ENCODE measurements around the gene SLC22A4. TPM values are rescaled to one million over a fixed set of nuclear protein-coding genes. Genes with fewer than 3 reads are reported as not detected.

SLC22A4 gene
- total and polyA plus RNA-seq, 2 of the 8 experiments (the other 6 are each of a cell fraction or from before 2014, with no cell fraction given), result 0.45 to 0.60 TPM

DNA sequence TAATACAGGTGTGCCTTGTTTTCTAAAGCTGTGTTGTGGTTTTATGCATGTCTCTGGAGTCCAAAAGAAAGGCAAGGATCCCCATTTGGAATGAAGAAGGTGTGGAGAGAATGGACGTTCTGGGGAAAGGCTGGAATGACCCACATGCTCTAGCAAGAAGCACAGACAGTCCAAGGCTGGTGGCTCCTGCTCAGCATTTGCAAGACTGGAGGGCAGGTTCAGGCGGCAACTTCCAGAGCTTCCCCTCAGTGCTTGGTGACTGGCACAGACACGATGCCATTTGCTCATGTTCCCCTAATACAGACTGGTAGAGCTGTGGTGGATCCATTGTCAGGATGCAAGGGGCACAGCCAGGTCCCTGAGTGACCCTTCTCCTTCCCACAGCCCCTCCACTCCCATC is 8.2 kb downstream of the SLC22A4 start:
- H4K8ac ChIP-seq (ENCODE audit: extremely low read depth, insufficient read depth, low read length), result no peak overlapping the region
- H2BK12ac ChIP-seq (ENCODE audit: low read depth, low read length), result no peak overlapping the region
- ChIA-PET CTCF (ENCODE audit: partially characterized antibody) (interaction anchor here (1.6 to 1.9 kb wide), 2 partner anchors 20 to 239 kb away, joined by 7 to 8 read pairs; no protein-coding TSS in a partner anchor), POLR2A (ENCODE audit: partially characterized antibody) (interaction anchor here (0.9 to 1.1 kb wide), 3 partner anchors 9 to 52 kb away, joined by 3 read pairs; partner anchors contain the start of gene SLC22A4)
- no peaks in the 10 kb centered on the region for H3K27me3 ChIP-seq (replicated peaks in 1 of 4; ENCODE audit: control insufficient read depth in 3 of 4, extremely low read depth in 1 of 4, insufficient read depth in 3 of 4, low read length in 3 of 4)
- no peaks in the 10 kb centered on the region for H3K9me3 ChIP-seq (ENCODE audit: insufficient read depth in 2 of 2, low read depth in 1 of 2, low read length in 1 of 2)
- H3K79me2 ChIP-seq (ENCODE audit: control insufficient read depth in 1 of 2, insufficient read depth in 2 of 2, low read length in 2 of 2), result no peaks in the 10 kb centered on the region
- no peaks in the 10 kb centered on the region for H3K79me1 ChIP-seq (ENCODE audit: low read depth, low read length)
- no peaks in the 10 kb centered on the region for H4K20me1 ChIP-seq (replicated peaks in 1 of 2; ENCODE audit: control insufficient read depth in 1 of 2, insufficient read depth in 2 of 2, low read length in 2 of 2)
- no peak overlapping the region for H3K27ac ChIP-seq (ENCODE audit: low read depth, low read length)
- no peak overlapping the region for H3K56ac ChIP-seq (replicated peaks; ENCODE audit: insufficient read length, low read depth, low read length)
- H3K36me3 ChIP-seq (ENCODE audit: control insufficient read depth in 2 of 4, insufficient read depth in 4 of 4, low read length in 3 of 4), result no peaks in the 10 kb centered on the region
- no peak for TF ChIP-seq TBP (IDR thresholded peaks at IDR 0.05; ENCODE audit: low read depth, low read length)
- TF ChIP-seq NANOG (IDR thresholded peaks at IDR 0.05; ENCODE audit: insufficient read depth, low read depth, low read length, poor library complexity, severe bottlenecking), result no peak
- no peak for TF ChIP-seq TCF12 (IDR thresholded peaks at IDR 0.05; ENCODE audit: low read depth, low read length)
- no peak for TF ChIP-seq YY1 (IDR thresholded peaks at IDR 0.05; ENCODE audit: low read depth, low read length)
- no peak for TF ChIP-seq EZH2 (IDR thresholded peaks at IDR 0.05; ENCODE audit: low read depth, low read length, severe bottlenecking)
- TF ChIP-seq EP300 (IDR thresholded peaks at IDR 0.05; ENCODE audit: borderline replicate concordance in 1 of 2, low read depth in 2 of 2, low read length in 2 of 2), result no peak
- TF ChIP-seq RBBP5 (IDR thresholded peaks at IDR 0.05; ENCODE audit: borderline replicate concordance, low read depth, low read length), result no peak
- no peak for TF ChIP-seq RFX5 (IDR thresholded peaks at IDR 0.05; ENCODE audit: borderline replicate concordance, low read depth, low read length)
- no peak for TF ChIP-seq JUN (IDR thresholded peaks at IDR 0.05; ENCODE audit: low read depth, low read length)
- TF ChIP-seq, protein P1, sequence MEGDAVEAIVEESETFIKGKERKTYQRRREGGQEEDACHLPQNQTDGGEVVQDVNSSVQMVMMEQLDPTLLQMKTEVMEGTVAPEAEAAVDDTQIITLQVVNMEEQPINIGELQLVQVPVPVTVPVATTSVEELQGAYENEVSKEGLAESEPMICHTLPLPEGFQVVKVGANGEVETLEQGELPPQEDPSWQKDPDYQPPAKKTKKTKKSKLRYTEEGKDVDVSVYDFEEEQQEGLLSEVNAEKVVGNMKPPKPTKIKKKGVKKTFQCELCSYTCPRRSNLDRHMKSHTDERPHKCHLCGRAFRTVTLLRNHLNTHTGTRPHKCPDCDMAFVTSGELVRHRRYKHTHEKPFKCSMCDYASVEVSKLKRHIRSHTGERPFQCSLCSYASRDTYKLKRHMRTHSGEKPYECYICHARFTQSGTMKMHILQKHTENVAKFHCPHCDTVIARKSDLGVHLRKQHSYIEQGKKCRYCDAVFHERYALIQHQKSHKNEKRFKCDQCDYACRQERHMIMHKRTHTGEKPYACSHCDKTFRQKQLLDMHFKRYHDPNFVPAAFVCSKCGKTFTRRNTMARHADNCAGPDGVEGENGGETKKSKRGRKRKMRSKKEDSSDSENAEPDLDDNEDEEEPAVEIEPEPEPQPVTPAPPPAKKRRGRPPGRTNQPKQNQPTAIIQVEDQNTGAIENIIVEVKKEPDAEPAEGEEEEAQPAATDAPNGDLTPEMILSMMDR (IDR thresholded peaks at IDR 0.05; ENCODE audit: control extremely low read depth in 1 of 3, insufficient read depth in 1 of 3, low read depth in 1 of 3, low read length in 3 of 3), result no peak
- no peak for TF ChIP-seq POLR2A (IDR thresholded peaks at IDR 0.05; ENCODE audit: control extremely low read depth in 1 of 2, low read depth in 2 of 2, low read length in 2 of 2)
- no peak for FAIRE-seq
- no peak overlapping the region for H2BK120ac ChIP-seq (replicated peaks; ENCODE audit: low read depth, low read length)
- no peak overlapping the region for H2BK20ac ChIP-seq (ENCODE audit: low read length)
- no peak overlapping the region for H3K4ac ChIP-seq (replicated peaks; ENCODE audit: insufficient read length, low read depth, low read length)
- no peak overlapping the region for H4K5ac ChIP-seq (ENCODE audit: insufficient read length, low read depth, low read length)
- H3K4me3 ChIP-seq (ENCODE audit: extremely low read depth in 1 of 4, insufficient read depth in 2 of 4, low read depth in 3 of 4, low read length in 4 of 4), result no peak overlapping the region
- peaks cover 0 to 2% (median 0%) of the 10 kb centered on the region in 4 experiments; a peak in 1 of 7 replicates for H3K4me1 ChIP-seq (replicated peaks in 1 of 4; ENCODE audit: control insufficient read depth in 3 of 4, insufficient read depth in 4 of 4, low read length in 3 of 4)
- H2BK5ac ChIP-seq (ENCODE audit: low read depth, low read length), result no peak overlapping the region
- no peak overlapping the region for H3K4me2 ChIP-seq (ENCODE audit: insufficient read depth in 1 of 2, low read depth in 2 of 2, low read length in 2 of 2)
- H3K23ac ChIP-seq (ENCODE audit: insufficient read length), result no peak overlapping the region
- H3K23me2 ChIP-seq (ENCODE audit: low read depth, low read length), result no peaks in the 10 kb centered on the region
- WGBS, 2 experiments (ENCODE audit: extremely low coverage in 1 of 2, insufficient coverage in 1 of 2, insufficient read length in 1 of 2, insufficient replicate concordance in 2 of 2, low coverage in 1 of 2, low lambda C conversion rate in 2 of 2, missing lambda C conversion rate in 1 of 2), result 93% methylated on average over 3 of the region's 3 CpGs; no CpG with 5 or more reads in 1 of the 2 experiments
- no peak overlapping the region for H3K9ac ChIP-seq (replicated peaks in 1 of 4; ENCODE audit: extremely low read depth in 1 of 4, low read depth in 3 of 4, low read length in 3 of 4)
- no peak overlapping the region for H2AFZ ChIP-seq (ENCODE audit: low read length)
- H3K18ac ChIP-seq (ENCODE audit: extremely low read depth, low read length), result no peak overlapping the region
- no peak overlapping the region for H2AK5ac ChIP-seq (ENCODE audit: low read depth, low read length)
- DNase-seq (ENCODE audit: low read depth in 1 of 2, low spot score in 2 of 2), result no peak
- no peak overlapping the region for H3K14ac ChIP-seq (ENCODE audit: insufficient read length)
- no peak overlapping the region for H2BK15ac ChIP-seq (ENCODE audit: low read length)
- H4K91ac ChIP-seq (replicated peaks; ENCODE audit: insufficient read length, low read length), result no peak overlapping the region

Data from H1 (cell line).